Measurements from ENCODE around the gene SLC29A4. TPM values are rescaled to one million over a fixed set of nuclear protein-coding genes. Genes with fewer than 3 reads are reported as not detected.
"Not testable (repeated sequence)": the region's sequence is repeated elsewhere in the genome, so short reads cannot be mapped to it uniquely, and the experiment has no call there.

The SLC29A4 gene
- total RNA-seq, 1 experiment from 2014 or later, result 8.9 TPM

DNA sequence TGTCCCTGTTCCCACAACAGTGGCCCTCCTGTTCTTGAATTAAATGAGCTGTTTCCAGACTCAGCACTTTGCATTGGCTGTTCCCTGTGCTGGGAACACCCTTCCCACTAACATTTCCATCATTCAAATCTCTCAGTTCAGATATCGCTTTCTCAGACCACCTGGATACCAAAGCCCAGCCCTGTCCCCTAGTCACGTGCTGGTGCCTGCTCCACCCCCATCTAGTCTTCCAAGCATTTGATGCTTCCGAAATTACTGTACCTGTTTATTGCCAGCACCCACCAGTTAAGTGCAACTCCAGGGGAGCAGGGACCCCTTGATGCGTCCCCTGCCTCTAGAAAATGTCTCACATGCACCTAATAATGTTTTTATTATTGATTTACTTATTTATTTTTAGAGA is 3.0 kb upstream of the SLC29A4 start:
- intact Hi-C loops (cut with micrococcal nuclease), result no loop called here
- CTCF ChIA-PET, result no interaction called here

DNA sequence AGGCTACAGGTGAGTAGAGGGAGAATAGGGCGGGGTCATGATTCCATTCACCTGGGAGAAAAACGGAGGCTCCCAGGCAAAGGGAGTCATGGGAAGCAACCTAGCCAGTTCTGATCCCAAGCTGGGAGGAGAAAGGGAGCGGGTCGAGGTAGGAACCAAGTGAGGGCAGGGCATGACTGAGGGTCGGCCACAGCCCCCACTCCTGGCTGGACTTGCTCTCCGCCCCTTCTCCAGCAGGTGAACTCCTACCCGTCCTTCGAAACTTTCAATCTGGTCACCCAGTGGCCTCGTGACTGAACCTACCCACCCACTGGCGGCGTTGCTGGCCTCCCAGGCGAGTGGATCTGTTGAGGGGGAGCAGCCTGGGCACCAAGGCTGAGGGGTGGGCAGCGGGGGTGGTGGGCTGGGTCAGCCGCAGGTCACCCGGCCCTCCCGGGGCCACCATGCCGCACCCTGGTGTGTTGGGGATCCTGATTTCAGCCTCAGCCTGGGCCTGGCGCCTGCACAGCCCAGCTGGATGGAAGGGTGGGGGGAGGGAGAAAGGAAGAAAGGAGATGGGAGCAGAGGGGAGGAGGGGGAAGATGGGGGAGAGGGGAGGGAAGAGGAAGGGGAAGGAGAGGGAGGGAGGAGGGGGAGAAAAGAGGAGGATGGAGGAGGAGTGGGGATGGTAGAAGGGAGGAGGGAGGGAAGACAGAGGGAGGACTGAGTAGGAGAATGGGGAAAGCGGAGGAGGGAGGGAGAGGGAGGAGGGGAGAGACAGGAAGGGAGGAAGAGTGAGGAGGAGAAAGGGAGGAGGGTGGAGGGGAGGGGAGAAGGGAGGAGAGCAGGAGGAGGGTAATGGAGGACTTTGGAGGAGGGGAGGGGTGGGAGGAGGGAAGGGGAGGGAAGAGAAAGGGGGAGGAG is 894 bp upstream of the SLC29A4 start:
- POLR2A ChIA-PET (ENCODE audit: unreplicated experiment); H3K27ac ChIP-seq (ENCODE audit: low read length); intact Hi-C loops (cut with micrococcal nuclease); H3K9me2 ChIP-seq (replicated peaks; ENCODE audit: low read length); H3F3A ChIP-seq (ENCODE audit: low read length, unreplicated experiment); H3K4me2 ChIP-seq (ENCODE audit: low read length); H3K4me1 ChIP-seq (ENCODE audit: insufficient read depth, low read length); BruUV-seq (replicated peaks); DNase-seq; H4K20me1 ChIP-seq (ENCODE audit: low read length); ATAC-seq; H3K4me3 ChIP-seq (ENCODE audit: low read length); H2AFZ ChIP-seq (ENCODE audit: low read length); H3K79me2 ChIP-seq (ENCODE audit: low read length); H3K9me3 ChIP-seq (ENCODE audit: low read length); H3K27me3 ChIP-seq (ENCODE audit: low read length); CTCF ChIA-PET; H3K9ac ChIP-seq (ENCODE audit: low read length); H3K36me3 ChIP-seq (ENCODE audit: low read depth, low read length): not testable (repeated sequence)

More for the DNA sequence above, 3.0 kb upstream of the SLC29A4 start:
- Histone ChIP-seq H3K9me3 (ENCODE audit: low read length) (no peaks in the 10 kb centered on the region), H3K4me1 (ENCODE audit: insufficient read depth, low read length) (no peaks in the 10 kb centered on the region), H3K9me2 (replicated peaks; ENCODE audit: low read length) (no peaks in the 10 kb centered on the region), H3K4me2 (ENCODE audit: low read length) (no peak overlapping the region), H3K27ac (ENCODE audit: low read length) (no peak overlapping the region), H4K20me1 (ENCODE audit: low read length) (no peaks in the 10 kb centered on the region), H3K9ac (ENCODE audit: low read length) (no peak overlapping the region), H3K4me3 (ENCODE audit: low read length) (no peak overlapping the region), H3K79me2 (ENCODE audit: low read length) (no peaks in the 10 kb centered on the region), H3K36me3 (ENCODE audit: low read depth, low read length) (no peaks in the 10 kb centered on the region), H2AFZ (ENCODE audit: low read length) (no peak overlapping the region), H3F3A (ENCODE audit: low read length, unreplicated experiment) (no peaks in the 10 kb centered on the region), H3K27me3 (ENCODE audit: low read length) (no peaks in the 10 kb centered on the region)
- TF ChIP-seq EZH2 (IDR thresholded peaks at IDR 0.05; ENCODE audit: low read length, unreplicated experiment), result no peak
- no TSS peak for BruUV-seq (replicated peaks)
- POLR2A ChIA-PET (ENCODE audit: unreplicated experiment), result interaction anchor here (0.8 kb wide), 1 partner anchor 111 kb away, joined by 5 read pairs; no protein-coding TSS in a partner anchor
- DNase-seq (no peak), ATAC-seq (no peak)

GRCh38 chr7:5283421-5284303 is 919 bp downstream of the SLC29A4 start:
- Histone ChIP-seq H3K79me2 (ENCODE audit: low read length) (no peaks in the 10 kb centered on the region), H3K27me3 (ENCODE audit: low read length) (no peaks in the 10 kb centered on the region), H3K9me3 (ENCODE audit: low read length) (no peaks in the 10 kb centered on the region), H3K9ac (ENCODE audit: low read length) (no peak overlapping the region), H2AFZ (ENCODE audit: low read length) (no peak overlapping the region), H3K9me2 (replicated peaks; ENCODE audit: low read length) (no peaks in the 10 kb centered on the region), H3F3A (ENCODE audit: low read length, unreplicated experiment) (no peaks in the 10 kb centered on the region), H3K27ac (ENCODE audit: low read length) (no peak overlapping the region), H3K4me2 (ENCODE audit: low read length) (peak overlapping the region; percentile 85), H4K20me1 (ENCODE audit: low read length) (no peaks in the 10 kb centered on the region), H3K4me1 (ENCODE audit: insufficient read depth, low read length) (no peaks in the 10 kb centered on the region), H3K4me3 (ENCODE audit: low read length) (peak overlapping the region; percentile 57), H3K36me3 (ENCODE audit: low read depth, low read length) (no peaks in the 10 kb centered on the region)
- intact Hi-C loops (cut with micrococcal nuclease), result no loop called here
- POLR2A ChIA-PET (ENCODE audit: unreplicated experiment), result no interaction called here
- DNase-seq (no peak), ATAC-seq (peak; percentile 69)
- TF ChIP-seq EZH2phosphoT487 (IDR thresholded peaks at IDR 0.05; ENCODE audit: borderline replicate concordance, low read length) (no peak), EZH2 (IDR thresholded peaks at IDR 0.05; ENCODE audit: low read length, unreplicated experiment) (no peak)
- TF ChIP-seq, protein P1, sequence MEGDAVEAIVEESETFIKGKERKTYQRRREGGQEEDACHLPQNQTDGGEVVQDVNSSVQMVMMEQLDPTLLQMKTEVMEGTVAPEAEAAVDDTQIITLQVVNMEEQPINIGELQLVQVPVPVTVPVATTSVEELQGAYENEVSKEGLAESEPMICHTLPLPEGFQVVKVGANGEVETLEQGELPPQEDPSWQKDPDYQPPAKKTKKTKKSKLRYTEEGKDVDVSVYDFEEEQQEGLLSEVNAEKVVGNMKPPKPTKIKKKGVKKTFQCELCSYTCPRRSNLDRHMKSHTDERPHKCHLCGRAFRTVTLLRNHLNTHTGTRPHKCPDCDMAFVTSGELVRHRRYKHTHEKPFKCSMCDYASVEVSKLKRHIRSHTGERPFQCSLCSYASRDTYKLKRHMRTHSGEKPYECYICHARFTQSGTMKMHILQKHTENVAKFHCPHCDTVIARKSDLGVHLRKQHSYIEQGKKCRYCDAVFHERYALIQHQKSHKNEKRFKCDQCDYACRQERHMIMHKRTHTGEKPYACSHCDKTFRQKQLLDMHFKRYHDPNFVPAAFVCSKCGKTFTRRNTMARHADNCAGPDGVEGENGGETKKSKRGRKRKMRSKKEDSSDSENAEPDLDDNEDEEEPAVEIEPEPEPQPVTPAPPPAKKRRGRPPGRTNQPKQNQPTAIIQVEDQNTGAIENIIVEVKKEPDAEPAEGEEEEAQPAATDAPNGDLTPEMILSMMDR (conservative IDR thresholded peaks at IDR 0.05; ENCODE audit: low read depth, low read length), result no peak
- CTCF ChIA-PET, result no interaction called here
- no TSS peak for BruUV-seq (replicated peaks)

All from PC-3 (cell line).